HL-60 (cell line): ENCODE results near the gene RSAD2.

Source experiments
- DNase-seq, 2 experiments: peaks; one replicate each; pipeline ENCODE4 v3.0.0-alpha.2; 2010 to 2020; ENCODE audit warnings: low read depth in 1 of 2, low spot score in 1 of 2
- H3K27ac ChIP-seq: fragments of 250-450 bp; sonication (Bioruptor Pico); replicated peaks from 2 replicates; pipeline ENCODE4 v1.5.1; 2020; ENCODE audit warnings: mild to moderate bottlenecking, moderate library complexity
- H3K27me3 ChIP-seq: fragments of 250-450 bp; sonication (Bioruptor Pico); 2 replicates; pipeline ENCODE4 v1.5.1; 2021; ENCODE audit warnings: mild to moderate bottlenecking, moderate library complexity; ENCODE audit not compliant: insufficient read depth, poor library complexity, severe bottlenecking
- H3K4me3 ChIP-seq: replicated peaks from 2 replicates; pipeline ENCODE4 v1.5.1; 2011; ENCODE audit warnings: mild to moderate bottlenecking, control low read depth, low read length; ENCODE audit not compliant: insufficient read depth
- GABPA ChIP-seq: IDR thresholded peaks from 2 replicates; pipeline ENCODE4 v1.6.1; 2012; ENCODE audit warnings: low read depth
- POLR2AphosphoS5 ChIP-seq: IDR thresholded peaks from 2 replicates; pipeline ENCODE4 v1.6.1; 2012; ENCODE audit warnings: low read depth
- SPI1 ChIP-seq: IDR thresholded peaks from 2 replicates; pipeline ENCODE4 v1.6.1; 2012; ENCODE audit warnings: low read depth, mild to moderate bottlenecking, borderline replicate concordance
- TF ChIP-seq, protein P1 (sequence below): IDR thresholded peaks from 2 replicates; pipeline ENCODE4 v1.6.1; 2012; ENCODE audit warnings: low read depth; ENCODE audit not compliant: insufficient replicate concordance
- TF ChIP-seq, protein P2 (sequence below): IDR thresholded peaks from one replicate; pipeline ENCODE4 v1.5.1; 2011; ENCODE audit warnings: low read length, control low read depth, inconsistent platforms; ENCODE audit not compliant: insufficient read depth

The RSAD2 gene

DNA sequence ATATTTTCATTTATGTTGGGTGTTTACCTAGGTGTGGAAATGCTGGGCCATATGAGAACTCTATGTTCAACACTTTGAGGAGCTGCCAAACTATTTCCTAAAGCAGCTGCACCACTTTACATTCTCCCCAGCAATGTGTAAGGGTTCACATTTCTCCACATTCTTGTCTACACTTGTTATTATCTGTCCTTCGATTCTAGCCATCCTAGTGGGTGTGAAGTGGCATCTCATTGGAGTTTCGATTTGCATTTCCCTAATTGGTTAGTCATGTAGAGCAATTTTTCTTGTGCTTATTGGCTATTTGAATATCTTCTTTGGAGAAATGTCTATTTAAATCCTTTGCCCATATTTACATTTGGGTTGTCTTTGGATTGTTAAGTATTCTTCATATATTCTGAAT, 61.5 kb downstream of the RSAD2 start:
- no peak overlapping the region for H3K27ac ChIP-seq
- TF ChIP-seq GABPA (no peak), POLR2AphosphoS5 (no peak), SPI1 (no peak)
- TF ChIP-seq, protein P1, sequence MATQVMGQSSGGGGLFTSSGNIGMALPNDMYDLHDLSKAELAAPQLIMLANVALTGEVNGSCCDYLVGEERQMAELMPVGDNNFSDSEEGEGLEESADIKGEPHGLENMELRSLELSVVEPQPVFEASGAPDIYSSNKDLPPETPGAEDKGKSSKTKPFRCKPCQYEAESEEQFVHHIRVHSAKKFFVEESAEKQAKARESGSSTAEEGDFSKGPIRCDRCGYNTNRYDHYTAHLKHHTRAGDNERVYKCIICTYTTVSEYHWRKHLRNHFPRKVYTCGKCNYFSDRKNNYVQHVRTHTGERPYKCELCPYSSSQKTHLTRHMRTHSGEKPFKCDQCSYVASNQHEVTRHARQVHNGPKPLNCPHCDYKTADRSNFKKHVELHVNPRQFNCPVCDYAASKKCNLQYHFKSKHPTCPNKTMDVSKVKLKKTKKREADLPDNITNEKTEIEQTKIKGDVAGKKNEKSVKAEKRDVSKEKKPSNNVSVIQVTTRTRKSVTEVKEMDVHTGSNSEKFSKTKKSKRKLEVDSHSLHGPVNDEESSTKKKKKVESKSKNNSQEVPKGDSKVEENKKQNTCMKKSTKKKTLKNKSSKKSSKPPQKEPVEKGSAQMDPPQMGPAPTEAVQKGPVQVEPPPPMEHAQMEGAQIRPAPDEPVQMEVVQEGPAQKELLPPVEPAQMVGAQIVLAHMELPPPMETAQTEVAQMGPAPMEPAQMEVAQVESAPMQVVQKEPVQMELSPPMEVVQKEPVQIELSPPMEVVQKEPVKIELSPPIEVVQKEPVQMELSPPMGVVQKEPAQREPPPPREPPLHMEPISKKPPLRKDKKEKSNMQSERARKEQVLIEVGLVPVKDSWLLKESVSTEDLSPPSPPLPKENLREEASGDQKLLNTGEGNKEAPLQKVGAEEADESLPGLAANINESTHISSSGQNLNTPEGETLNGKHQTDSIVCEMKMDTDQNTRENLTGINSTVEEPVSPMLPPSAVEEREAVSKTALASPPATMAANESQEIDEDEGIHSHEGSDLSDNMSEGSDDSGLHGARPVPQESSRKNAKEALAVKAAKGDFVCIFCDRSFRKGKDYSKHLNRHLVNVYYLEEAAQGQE, result no peak
- TF ChIP-seq, protein P2, sequence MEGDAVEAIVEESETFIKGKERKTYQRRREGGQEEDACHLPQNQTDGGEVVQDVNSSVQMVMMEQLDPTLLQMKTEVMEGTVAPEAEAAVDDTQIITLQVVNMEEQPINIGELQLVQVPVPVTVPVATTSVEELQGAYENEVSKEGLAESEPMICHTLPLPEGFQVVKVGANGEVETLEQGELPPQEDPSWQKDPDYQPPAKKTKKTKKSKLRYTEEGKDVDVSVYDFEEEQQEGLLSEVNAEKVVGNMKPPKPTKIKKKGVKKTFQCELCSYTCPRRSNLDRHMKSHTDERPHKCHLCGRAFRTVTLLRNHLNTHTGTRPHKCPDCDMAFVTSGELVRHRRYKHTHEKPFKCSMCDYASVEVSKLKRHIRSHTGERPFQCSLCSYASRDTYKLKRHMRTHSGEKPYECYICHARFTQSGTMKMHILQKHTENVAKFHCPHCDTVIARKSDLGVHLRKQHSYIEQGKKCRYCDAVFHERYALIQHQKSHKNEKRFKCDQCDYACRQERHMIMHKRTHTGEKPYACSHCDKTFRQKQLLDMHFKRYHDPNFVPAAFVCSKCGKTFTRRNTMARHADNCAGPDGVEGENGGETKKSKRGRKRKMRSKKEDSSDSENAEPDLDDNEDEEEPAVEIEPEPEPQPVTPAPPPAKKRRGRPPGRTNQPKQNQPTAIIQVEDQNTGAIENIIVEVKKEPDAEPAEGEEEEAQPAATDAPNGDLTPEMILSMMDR, result no peak
- DNase-seq, result no peak
- H3K27me3 ChIP-seq, result no peaks in the 10 kb centered on the region
- no peak overlapping the region for H3K4me3 ChIP-seq

- no peak for DNase-seq
- Histone ChIP-seq H3K4me3 (no peak overlapping the region), H3K27ac (no peak overlapping the region), H3K27me3 (no peaks in the 10 kb centered on the region)
- TF ChIP-seq, protein P1, result no peak
- TF ChIP-seq SPI1 (no peak), POLR2AphosphoS5 (no peak), GABPA (no peak)
- TF ChIP-seq, protein P2, result no peak
Measured at GRCh38 chr2:6940820-6941219, 63.2 kb downstream of the RSAD2 start.

GRCh38 chr2:6941299-6942046, 63.9 kb downstream of the RSAD2 start:
- Histone ChIP-seq H3K27ac (no peak overlapping the region), H3K4me3 (no peak overlapping the region), H3K27me3 (no peaks in the 10 kb centered on the region)
- TF ChIP-seq GABPA, result no peak
- TF ChIP-seq, protein P2, result no peak
- no peak for TF ChIP-seq POLR2AphosphoS5
- TF ChIP-seq, protein P1, result no peak
- TF ChIP-seq SPI1, result no peak
- DNase-seq, result no peak
